ENCODE data around the gene GALNT2.

The GALNT2 gene

DNA sequence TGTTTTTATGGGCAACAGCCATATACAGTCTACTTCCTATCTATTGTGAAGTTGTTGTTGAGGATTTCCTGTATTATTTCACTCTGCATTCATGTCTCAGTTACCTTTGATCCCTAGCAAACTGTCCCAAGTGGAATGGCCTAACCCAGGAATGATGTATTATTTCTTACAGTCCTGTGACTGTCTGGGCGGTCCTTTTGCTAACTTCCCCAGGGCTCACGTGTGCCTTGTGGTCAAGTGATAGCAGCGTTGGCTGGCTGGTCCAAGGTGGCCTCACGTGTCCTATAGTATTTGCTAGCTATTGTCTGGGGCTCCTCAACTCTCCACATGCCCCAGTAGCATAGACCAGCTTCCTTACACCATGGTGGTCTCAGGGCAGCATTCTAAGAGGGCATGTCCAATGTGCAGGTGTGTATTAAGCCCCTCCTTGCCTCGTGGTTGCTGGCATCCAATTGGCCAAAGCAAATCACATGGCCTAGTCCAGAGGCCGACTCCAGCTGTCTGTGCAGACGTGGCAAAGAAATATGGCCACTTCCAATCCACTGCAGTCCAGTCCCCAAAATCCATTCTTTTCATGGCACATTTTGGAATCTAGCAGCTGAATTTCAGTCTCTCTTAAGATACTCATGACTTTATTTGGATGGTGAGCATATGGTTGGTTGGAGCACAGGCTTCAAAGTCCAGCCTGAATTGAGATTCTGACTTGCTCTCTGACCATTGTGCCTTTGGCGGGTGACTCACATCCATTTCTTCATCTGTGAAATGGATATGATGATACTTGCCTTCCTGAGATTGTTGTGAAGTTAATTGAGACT, 94.1 kb downstream of the GALNT2 start:
- in situ Hi-C loops (cut with HindIII; ENCODE audit: low sequenced_read_pairs), result no loop called here
- DNase-seq (ENCODE audit: low read depth), result no peak
- no peak for TF ChIP-seq CTCF (IDR thresholded peaks at IDR 0.05; ENCODE audit: low read depth, low read length, missing control alignments)
- H3K4me3 ChIP-seq (ENCODE audit: low read depth, low read length), result no peak overlapping the region

DNA sequence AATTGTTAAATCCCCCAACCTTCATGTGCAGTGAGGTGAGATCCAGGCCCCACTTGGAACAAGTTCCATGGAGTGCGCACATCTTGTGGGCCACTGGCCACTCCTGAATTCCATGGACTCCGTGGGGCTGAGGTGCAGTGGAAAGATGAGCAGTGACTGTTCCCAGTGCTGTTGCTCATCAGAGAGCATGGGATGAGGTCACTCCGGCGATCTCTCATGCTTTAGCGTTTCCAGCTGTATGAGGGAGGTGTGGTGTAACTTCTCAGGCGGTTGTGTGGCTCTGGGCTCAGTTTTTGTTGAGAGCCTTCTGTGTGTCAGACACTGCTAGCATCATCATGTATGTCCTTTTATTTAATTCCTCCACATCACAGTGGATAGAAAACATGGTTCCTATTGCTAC, 96.2 kb downstream of the GALNT2 start:
- H3K4me3 ChIP-seq (ENCODE audit: low read depth, low read length), result no peak overlapping the region
- in situ Hi-C loops (cut with HindIII; ENCODE audit: low sequenced_read_pairs), result no loop called here
- no peak for TF ChIP-seq CTCF (IDR thresholded peaks at IDR 0.05; ENCODE audit: low read depth, low read length, missing control alignments)
- DNase-seq (ENCODE audit: low read depth), result no peak

DNA sequence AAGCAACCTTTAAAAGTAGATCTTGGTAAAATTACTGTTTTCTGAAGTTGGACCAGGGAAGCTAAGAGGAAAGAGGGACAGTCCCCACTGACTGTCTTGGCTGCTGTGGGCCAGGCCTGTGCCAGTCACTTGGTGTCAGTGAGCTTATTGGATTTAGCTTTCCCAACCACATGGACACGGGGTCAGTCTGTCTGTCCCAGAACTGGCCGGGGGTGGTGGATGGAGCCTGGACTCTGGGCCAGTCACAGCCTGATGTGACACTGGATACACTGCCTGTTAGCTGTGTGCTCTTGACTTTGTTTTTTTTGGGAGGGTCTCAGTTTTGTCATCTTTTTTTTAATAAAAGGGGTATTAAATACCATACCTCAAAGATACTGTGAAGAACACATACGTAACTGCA, 96.7 kb downstream of the GALNT2 start:
- in situ Hi-C loops (cut with HindIII; ENCODE audit: low sequenced_read_pairs), result no loop called here
- no peak for DNase-seq (ENCODE audit: low read depth)
- H3K4me3 ChIP-seq (ENCODE audit: low read depth, low read length), result no peak overlapping the region
- TF ChIP-seq CTCF (IDR thresholded peaks at IDR 0.05; ENCODE audit: low read depth, low read length, missing control alignments), result no peak

DNA sequence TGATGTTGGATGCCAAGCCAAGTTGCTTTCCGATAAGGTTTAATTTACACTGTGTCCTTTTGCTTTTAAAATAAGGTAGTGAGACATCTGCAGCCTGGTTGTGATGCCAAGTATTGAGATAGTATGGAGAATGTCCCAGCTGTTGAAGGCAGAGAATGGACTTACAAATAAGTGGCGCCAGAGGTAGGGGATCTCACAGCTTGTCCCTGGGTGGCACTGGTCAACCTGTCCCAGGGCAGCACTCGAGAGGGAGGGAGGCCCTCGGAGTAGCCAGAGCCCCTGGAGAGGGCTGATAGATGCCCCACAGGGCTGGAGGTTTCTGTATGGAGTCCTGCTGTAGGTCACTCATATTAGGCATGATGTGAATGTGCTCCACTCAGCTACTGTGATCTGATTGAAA, 98.5 kb downstream of the GALNT2 start:
- no peak for TF ChIP-seq CTCF (IDR thresholded peaks at IDR 0.05; ENCODE audit: low read depth, low read length, missing control alignments)
- H3K4me3 ChIP-seq (ENCODE audit: low read depth, low read length), result no peak overlapping the region
- in situ Hi-C loops (cut with HindIII; ENCODE audit: low sequenced_read_pairs), result no loop called here
- DNase-seq (ENCODE audit: low read depth), result no peak

- no peak for TF ChIP-seq CTCF (IDR thresholded peaks at IDR 0.05; ENCODE audit: low read depth, low read length, missing control alignments)
- H3K4me3 ChIP-seq (ENCODE audit: low read depth, low read length), result no peak overlapping the region
- DNase-seq (ENCODE audit: low read depth), result no peak
- in situ Hi-C loops (cut with HindIII; ENCODE audit: low sequenced_read_pairs), result no loop called here
Measured at GRCh38 chr1:230166366-230167132, 99.5 kb downstream of the GALNT2 start.

- TF ChIP-seq CTCF (IDR thresholded peaks at IDR 0.05; ENCODE audit: low read depth, low read length, missing control alignments), result peak; percentile 53
- no peak for DNase-seq (ENCODE audit: low read depth)
Measured at GRCh38 chr1:230167419-230167852, 100.4 kb downstream of the GALNT2 start.

More at GRCh38 chr1:230167419-230167852, 100.4 kb downstream of the GALNT2 start:
- H3K4me3 ChIP-seq (ENCODE audit: low read depth, low read length), result no peak overlapping the region
- in situ Hi-C loops (cut with HindIII; ENCODE audit: low sequenced_read_pairs), result no loop called here
